H1 (cell line): ENCODE measurements around the gene MAGED4B. TPM values are rescaled to one million over a fixed set of nuclear protein-coding genes. Genes with fewer than 3 reads are reported as not detected.

ENCODE experiments used
- CTBP2 ChIP-seq: IDR thresholded peaks from 2 replicates; pipeline ENCODE4 v1.7.0; 2011; ENCODE audit warnings: borderline replicate concordance, mild to moderate bottlenecking, moderate library complexity, mixed read lengths, low read length; ENCODE audit not compliant: insufficient read depth, insufficient read length
- E2F6 ChIP-seq: IDR thresholded peaks from 2 replicates; pipeline ENCODE4 v1.6.1; 2012; ENCODE audit warnings: inconsistent platforms
- POU5F1 ChIP-seq: IDR thresholded peaks from 2 replicates; pipeline ENCODE4 v1.6.1; 2011; ENCODE audit warnings: low read depth, mild to moderate bottlenecking, low read length, moderate library complexity
- RAD21 ChIP-seq, 2 experiments: IDR thresholded peaks in 1 of 2; conservative IDR thresholded peaks in 1 of 2; 2 replicates each; pipeline ENCODE4 v1.6.1; 2011; ENCODE audit warnings: low read depth in 2 of 2, low read length in 2 of 2, improper control_type of control experiment in 1 of 2, inconsistent platforms in 1 of 2, mild to moderate bottlenecking in 1 of 2, moderate library complexity in 1 of 2
- polyA plus RNA-seq, 7 experiments: library from polyadenylated mRNA; depleted of rRNA in 3 of 7; stranded (reverse) in 5 of 7; unstranded in 2 of 7; fragments of >200 nt in 5 of 7; fragments of 200-250 nt in 2 of 7; gene quantifications; 1 replicate in 5 of 7; 2 replicates in 1 of 7; 4 replicates in 1 of 7; pipeline versions ENCODE4 v1.2.1 to v1.2.3, GENCODE V29; 2011 to 2013; ENCODE audit warnings: missing spikeins in 2 of 7, mixed read lengths in 2 of 7
- total RNA-seq: library from RNA; stranded (reverse); fragmentation: NEBNext Ultra II Directional; extraction: Animal tissue kit (Norgen Biotek cat#: 25700); gene quantifications from 2 replicates; pipeline ENCODE4 v1.2.1, GENCODE V29; 2021
- TF ChIP-seq, protein P1 (sequence below): IDR thresholded peaks from 2 replicates; pipeline ENCODE4 v1.6.1; 2011; ENCODE audit warnings: low read depth, mild to moderate bottlenecking, low read length; ENCODE audit not compliant: insufficient read depth

MAGED4B gene
- total and polyA plus RNA-seq, 2 of the 8 experiments (the other 6 are each of a cell fraction or from before 2014, with no cell fraction given): 78.3 to 114 TPM

DNA sequence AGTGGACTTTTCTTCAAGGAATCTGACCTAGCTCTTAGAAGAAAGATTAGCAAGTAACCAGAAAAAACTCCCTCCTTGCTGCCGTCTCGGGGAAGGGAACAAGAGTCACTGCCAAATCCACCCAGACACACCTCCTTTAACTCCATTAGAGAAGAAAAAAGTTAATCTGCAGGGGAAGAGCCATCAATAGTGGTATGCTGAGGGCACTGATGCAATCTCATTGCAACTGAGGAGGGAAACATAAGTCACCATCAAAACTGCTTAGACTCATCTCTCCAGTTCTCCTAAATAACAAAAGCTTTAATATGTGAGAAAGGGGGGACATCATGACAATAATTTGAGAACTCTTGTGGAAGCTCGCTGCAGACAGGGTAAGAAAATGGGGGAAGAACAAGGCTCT lies 49.3 kb upstream of the MAGED4B start (continued):
- no peak for TF ChIP-seq CTBP2
- TF ChIP-seq E2F6: no peak
- TF ChIP-seq, protein P1, sequence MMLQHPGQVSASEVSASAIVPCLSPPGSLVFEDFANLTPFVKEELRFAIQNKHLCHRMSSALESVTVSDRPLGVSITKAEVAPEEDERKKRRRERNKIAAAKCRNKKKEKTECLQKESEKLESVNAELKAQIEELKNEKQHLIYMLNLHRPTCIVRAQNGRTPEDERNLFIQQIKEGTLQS: no peak
- no peak for TF ChIP-seq RAD21 (IDR thresholded peaks at IDR 0.05 in 1 of 2, conservative IDR thresholded peaks at IDR 0.05 in 1 of 2; ENCODE audit: low read depth in 2 of 2, low read length in 2 of 2)
- TF ChIP-seq POU5F1: no peak
